GM20000 (cell line): ENCODE measurements around the gene VSTM4.

Source experiments
- DNase-seq: peaks from one replicate; pipeline ENCODE4 v3.0.0; 2012; ENCODE audit warnings: low spot score
- CTCF ChIP-seq: IDR thresholded peaks from 2 replicates; pipeline ENCODE4 v1.5.1; 2012; ENCODE audit warnings: mild to moderate bottlenecking, control low read depth; ENCODE audit errors: extremely low read depth, missing control alignments

VSTM4 gene

GRCh38 chr10:49068672-49069217 lies 46.6 kb downstream of the VSTM4 start:
- TF ChIP-seq CTCF = no peak
- DNase-seq = no peak

- no peak for TF ChIP-seq CTCF
Measured at GRCh38 chr10:49068209-49068608, 47.1 kb downstream of the VSTM4 start.

GRCh38 chr10:49066944-49067730 lies 48.2 kb downstream of the VSTM4 start:
- TF ChIP-seq CTCF = no peak
- no peak for DNase-seq

More at GRCh38 chr10:49068209-49068608, 47.1 kb downstream of the VSTM4 start:
- no peak for DNase-seq

- no peak for TF ChIP-seq CTCF
Measured at GRCh38 chr10:49062229-49062628, 53.1 kb downstream of the VSTM4 start.

GRCh38 chr10:49061667-49062066 lies 53.7 kb downstream of the VSTM4 start:
- no peak for DNase-seq
- no peak for TF ChIP-seq CTCF

More at GRCh38 chr10:49062229-49062628, 53.1 kb downstream of the VSTM4 start:
- no peak for DNase-seq

GRCh38 chr10:49058463-49059255 lies 56.7 kb downstream of the VSTM4 start:
- TF ChIP-seq CTCF = no peak
- no peak for DNase-seq
